HL-60 (cell line): ENCODE measurements around the gene PAM16.

Experiments used
- DNase-seq, 2 experiments: peaks; one replicate each; pipeline ENCODE4 v3.0.0-alpha.2; 2010 to 2020; ENCODE audit warnings: low read depth in 1 of 2, low spot score in 1 of 2
- H3K27ac ChIP-seq: fragments of 250-450 bp; sonication (Bioruptor Pico); replicated peaks from 2 replicates; pipeline ENCODE4 v1.5.1; 2020; ENCODE audit warnings: mild to moderate bottlenecking, moderate library complexity
- H3K27me3 ChIP-seq: fragments of 250-450 bp; sonication (Bioruptor Pico); 2 replicates; pipeline ENCODE4 v1.5.1; 2021; ENCODE audit warnings: mild to moderate bottlenecking, moderate library complexity; ENCODE audit not compliant: insufficient read depth, poor library complexity, severe bottlenecking
- H3K4me3 ChIP-seq: replicated peaks from 2 replicates; pipeline ENCODE4 v1.5.1; 2011; ENCODE audit warnings: mild to moderate bottlenecking, control low read depth, low read length; ENCODE audit not compliant: insufficient read depth
- GABPA ChIP-seq: IDR thresholded peaks from 2 replicates; pipeline ENCODE4 v1.6.1; 2012; ENCODE audit warnings: low read depth
- POLR2AphosphoS5 ChIP-seq: IDR thresholded peaks from 2 replicates; pipeline ENCODE4 v1.6.1; 2012; ENCODE audit warnings: low read depth
- SPI1 ChIP-seq: IDR thresholded peaks from 2 replicates; pipeline ENCODE4 v1.6.1; 2012; ENCODE audit warnings: low read depth, mild to moderate bottlenecking, borderline replicate concordance
- TF ChIP-seq, protein P1 (sequence below): IDR thresholded peaks from 2 replicates; pipeline ENCODE4 v1.6.1; 2012; ENCODE audit warnings: low read depth; ENCODE audit not compliant: insufficient replicate concordance
- TF ChIP-seq, protein P2 (sequence below): IDR thresholded peaks from one replicate; pipeline ENCODE4 v1.5.1; 2011; ENCODE audit warnings: low read length, control low read depth, inconsistent platforms; ENCODE audit not compliant: insufficient read depth

The PAM16 gene

GRCh38 chr16:4314532-4315185, 36.5 kb downstream of the PAM16 start:
- H3K4me3 ChIP-seq, result peak overlapping the region; percentile 27
- DNase-seq, result no peak

DNA sequence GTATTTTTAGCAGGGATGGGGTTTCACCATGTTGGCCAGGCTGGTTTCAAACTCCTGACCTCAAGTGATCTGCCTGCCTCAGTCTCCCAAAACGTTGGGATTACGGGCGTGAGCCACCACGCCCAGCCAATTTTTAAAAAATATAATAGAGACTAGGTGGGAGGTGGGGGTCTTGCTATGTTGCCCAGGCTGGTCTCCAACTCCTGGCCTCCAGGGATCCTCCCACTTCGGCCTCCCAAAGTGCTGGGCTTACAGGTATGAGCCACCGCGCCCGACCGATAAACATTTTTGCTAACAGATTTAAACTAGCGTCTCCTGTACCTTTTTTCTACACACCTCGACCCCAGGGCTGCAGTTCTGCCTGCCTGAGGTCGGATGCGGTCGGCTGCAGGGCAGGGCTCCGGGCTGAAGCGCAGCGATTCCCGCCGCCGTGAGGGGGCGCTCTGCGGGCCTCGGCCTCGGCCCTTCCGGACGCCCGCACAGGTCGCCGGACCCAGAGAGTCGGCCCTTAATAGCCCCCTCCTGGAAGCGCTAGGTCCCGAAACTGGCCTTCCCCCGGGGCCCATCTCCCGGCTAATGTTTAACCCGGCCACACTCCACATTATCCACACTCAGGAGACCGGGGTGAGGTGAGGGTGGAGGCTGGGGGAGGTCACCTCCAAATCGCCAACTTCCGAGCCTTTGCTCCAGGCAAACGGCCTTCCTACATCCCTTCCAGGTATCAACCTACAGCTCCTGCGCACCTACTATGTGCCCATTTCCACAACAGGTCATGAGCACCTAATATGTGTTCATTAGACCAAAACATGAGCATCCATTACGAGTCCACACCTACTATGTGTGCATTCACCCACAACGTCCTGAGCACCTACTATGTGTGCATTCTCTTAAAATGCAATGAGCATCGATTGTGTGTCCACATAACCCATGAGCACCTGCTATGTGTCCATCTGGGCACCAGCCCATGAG, 37.3 kb downstream of the PAM16 start:
- no peak for DNase-seq
- no peak overlapping the region for H3K27ac ChIP-seq

More at GRCh38 chr16:4314532-4315185, 36.5 kb downstream of the PAM16 start:
- no peak for TF ChIP-seq POLR2AphosphoS5
- no peak for TF ChIP-seq GABPA
- TF ChIP-seq, protein P1, sequence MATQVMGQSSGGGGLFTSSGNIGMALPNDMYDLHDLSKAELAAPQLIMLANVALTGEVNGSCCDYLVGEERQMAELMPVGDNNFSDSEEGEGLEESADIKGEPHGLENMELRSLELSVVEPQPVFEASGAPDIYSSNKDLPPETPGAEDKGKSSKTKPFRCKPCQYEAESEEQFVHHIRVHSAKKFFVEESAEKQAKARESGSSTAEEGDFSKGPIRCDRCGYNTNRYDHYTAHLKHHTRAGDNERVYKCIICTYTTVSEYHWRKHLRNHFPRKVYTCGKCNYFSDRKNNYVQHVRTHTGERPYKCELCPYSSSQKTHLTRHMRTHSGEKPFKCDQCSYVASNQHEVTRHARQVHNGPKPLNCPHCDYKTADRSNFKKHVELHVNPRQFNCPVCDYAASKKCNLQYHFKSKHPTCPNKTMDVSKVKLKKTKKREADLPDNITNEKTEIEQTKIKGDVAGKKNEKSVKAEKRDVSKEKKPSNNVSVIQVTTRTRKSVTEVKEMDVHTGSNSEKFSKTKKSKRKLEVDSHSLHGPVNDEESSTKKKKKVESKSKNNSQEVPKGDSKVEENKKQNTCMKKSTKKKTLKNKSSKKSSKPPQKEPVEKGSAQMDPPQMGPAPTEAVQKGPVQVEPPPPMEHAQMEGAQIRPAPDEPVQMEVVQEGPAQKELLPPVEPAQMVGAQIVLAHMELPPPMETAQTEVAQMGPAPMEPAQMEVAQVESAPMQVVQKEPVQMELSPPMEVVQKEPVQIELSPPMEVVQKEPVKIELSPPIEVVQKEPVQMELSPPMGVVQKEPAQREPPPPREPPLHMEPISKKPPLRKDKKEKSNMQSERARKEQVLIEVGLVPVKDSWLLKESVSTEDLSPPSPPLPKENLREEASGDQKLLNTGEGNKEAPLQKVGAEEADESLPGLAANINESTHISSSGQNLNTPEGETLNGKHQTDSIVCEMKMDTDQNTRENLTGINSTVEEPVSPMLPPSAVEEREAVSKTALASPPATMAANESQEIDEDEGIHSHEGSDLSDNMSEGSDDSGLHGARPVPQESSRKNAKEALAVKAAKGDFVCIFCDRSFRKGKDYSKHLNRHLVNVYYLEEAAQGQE, result no peak
- no peak for TF ChIP-seq SPI1
- TF ChIP-seq, protein P2, sequence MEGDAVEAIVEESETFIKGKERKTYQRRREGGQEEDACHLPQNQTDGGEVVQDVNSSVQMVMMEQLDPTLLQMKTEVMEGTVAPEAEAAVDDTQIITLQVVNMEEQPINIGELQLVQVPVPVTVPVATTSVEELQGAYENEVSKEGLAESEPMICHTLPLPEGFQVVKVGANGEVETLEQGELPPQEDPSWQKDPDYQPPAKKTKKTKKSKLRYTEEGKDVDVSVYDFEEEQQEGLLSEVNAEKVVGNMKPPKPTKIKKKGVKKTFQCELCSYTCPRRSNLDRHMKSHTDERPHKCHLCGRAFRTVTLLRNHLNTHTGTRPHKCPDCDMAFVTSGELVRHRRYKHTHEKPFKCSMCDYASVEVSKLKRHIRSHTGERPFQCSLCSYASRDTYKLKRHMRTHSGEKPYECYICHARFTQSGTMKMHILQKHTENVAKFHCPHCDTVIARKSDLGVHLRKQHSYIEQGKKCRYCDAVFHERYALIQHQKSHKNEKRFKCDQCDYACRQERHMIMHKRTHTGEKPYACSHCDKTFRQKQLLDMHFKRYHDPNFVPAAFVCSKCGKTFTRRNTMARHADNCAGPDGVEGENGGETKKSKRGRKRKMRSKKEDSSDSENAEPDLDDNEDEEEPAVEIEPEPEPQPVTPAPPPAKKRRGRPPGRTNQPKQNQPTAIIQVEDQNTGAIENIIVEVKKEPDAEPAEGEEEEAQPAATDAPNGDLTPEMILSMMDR, result no peak
- H3K27me3 ChIP-seq, result peaks cover 24% of the 10 kb centered on the region
- no peak overlapping the region for H3K27ac ChIP-seq

GRCh38 chr16:4309833-4310266, 41.3 kb downstream of the PAM16 start:
- Histone ChIP-seq H3K4me3 (no peak overlapping the region), H3K27me3 (peaks cover 12% of the 10 kb centered on the region), H3K27ac (no peak overlapping the region)
- peak in 1 of 2 experiments; percentile 57 for DNase-seq
- TF ChIP-seq SPI1, result no peak
- TF ChIP-seq, protein P2, result peak; percentile 90

More for the DNA sequence above, 37.3 kb downstream of the PAM16 start:
- TF ChIP-seq SPI1, result no peak
- TF ChIP-seq, protein P2, result peak; percentile 25
- no peak for TF ChIP-seq POLR2AphosphoS5
- TF ChIP-seq, protein P1, result no peak
- Histone ChIP-seq H3K4me3 (no peak overlapping the region), H3K27me3 (peaks cover 24% of the 10 kb centered on the region)
